PC-9 (cell line): ENCODE results near the gene AUH. TPM values are rescaled to one million over a fixed set of nuclear protein-coding genes. Genes with fewer than 3 reads are reported as not detected.

Experiments
- BruUV-seq: library from RNA; stranded (reverse); fragments of 400-500 nt; replicated peaks from 2 replicates; lab custom pipeline; 2021; lab: Mats Ljungman, UMichigan
- CTCF ChIA-PET: fragments of 300-600 bp; sonication (Branson Sonifier 250); formaldehyde crosslinking; loops from one replicate; lab custom pipeline; 2022; ENCODE audit warnings: antibody characterized with exemption; lab: Charles Lee
- POLR2A ChIA-PET: fragments of 300-600 bp; sonication (Branson Sonifier 250); formaldehyde crosslinking; loops from one replicate; lab custom pipeline; 2022; ENCODE audit warnings: antibody characterized with exemption; ENCODE audit not compliant: unreplicated experiment; lab: Charles Lee
- DNase-seq, 2 experiments: peaks; one replicate each; pipeline versions ENCODE4 v3.0.0 to v3.0.0-alpha.2; 2015 to 2022; ENCODE audit warnings: mixed read lengths in 1 of 2
- H2AFZ ChIP-seq: fragments of 200-600 bp; sonication (generic); 2 replicates; pipeline ENCODE4 v1.8.1; 2017; ENCODE audit warnings: antibody characterized with exemption
- H3F3A ChIP-seq: fragments of 200-600 bp; sonication (generic); 2 replicates; pipeline ENCODE4 v1.8.1; 2017; ENCODE audit warnings: antibody characterized with exemption, mild to moderate bottlenecking, low read depth; ENCODE audit not compliant: insufficient read depth
- H3K27ac ChIP-seq: fragments of 200-600 bp; sonication (generic); 2 replicates; pipeline ENCODE4 v1.6.1; 2016; ENCODE audit warnings: mixed run types
- H3K27me3 ChIP-seq: fragments of 200-600 bp; sonication (generic); 2 replicates; pipeline ENCODE4 v1.6.1; 2016; ENCODE audit warnings: low read depth, mixed run types; ENCODE audit not compliant: insufficient read depth
- H3K36me3 ChIP-seq: fragments of 200-600 bp; sonication (generic); 2 replicates; pipeline ENCODE4 v1.6.1; 2016; ENCODE audit warnings: low read depth, mixed run types
- H3K4me1 ChIP-seq: fragments of 200-600 bp; sonication (generic); replicated peaks from 2 replicates; pipeline ENCODE4 v1.6.1; 2016; ENCODE audit warnings: mixed run types; ENCODE audit not compliant: insufficient read depth
- H3K4me2 ChIP-seq: fragments of 200-600 bp; sonication (generic); 2 replicates; pipeline ENCODE4 v1.6.1; 2017; ENCODE audit warnings: mixed run types
- H3K4me3 ChIP-seq: fragments of 200-600 bp; sonication (generic); 2 replicates; pipeline ENCODE4 v1.6.1; 2016; ENCODE audit warnings: mixed run types
- H3K79me2 ChIP-seq: fragments of 200-600 bp; sonication (generic); 2 replicates; pipeline ENCODE4 v1.6.1; 2017; ENCODE audit warnings: low read depth, mixed run types
- H3K9me2 ChIP-seq: fragments of 200-600 bp; sonication (generic); 2 replicates; pipeline ENCODE4 v1.8.1; 2017; ENCODE audit warnings: mild to moderate bottlenecking; ENCODE audit not compliant: insufficient read depth
- H3K9me3 ChIP-seq: fragments of 200-600 bp; sonication (generic); 2 replicates; pipeline ENCODE4 v1.8.1; 2016; ENCODE audit warnings: low read depth; ENCODE audit not compliant: insufficient read depth
- H4K20me1 ChIP-seq: fragments of 200-600 bp; sonication (generic); 2 replicates; pipeline ENCODE4 v1.8.1; 2017; ENCODE audit not compliant: insufficient read depth
- EZH2 ChIP-seq: fragments of 200-600 bp; sonication (generic); IDR thresholded peaks from 2 replicates; pipeline ENCODE4 v1.8.0; 2017; ENCODE audit warnings: antibody characterized with exemption, low read depth
- intact Hi-C: fragments of 100-400 bp; cut with micrococcal nuclease; formaldehyde crosslinking; loops from one replicate; pipeline ENCODE4 v1.10.0; 2022; ENCODE audit not compliant: unreplicated experiment
- total RNA-seq: library from RNA; stranded (reverse); gene quantifications from 2 replicates; pipeline ENCODE4 v1.2.3, GENCODE V29; 2021
- TF ChIP-seq, protein P1 (sequence below): fragments of 200-600 bp; sonication (generic); conservative IDR thresholded peaks from 2 replicates; pipeline ENCODE4 v1.6.1; 2017; ENCODE audit warnings: mixed run types, antibody characterized with exemption, mild to moderate bottlenecking, moderate library complexity

The AUH gene
- total RNA-seq, 1 experiment from 2014 or later: 24.9 TPM

- H3K36me3 ChIP-seq: no peaks in the 10 kb centered on the region
- peak in 1 of 2 experiments; percentile 77 for DNase-seq
- BruUV-seq: no TSS peak
- no peaks in the 10 kb centered on the region for H3K79me2 ChIP-seq
- ChIA-PET POLR2A (no interaction called here), CTCF (no interaction called here)
- TF ChIP-seq EZH2: no peak
- TF ChIP-seq, protein P1, sequence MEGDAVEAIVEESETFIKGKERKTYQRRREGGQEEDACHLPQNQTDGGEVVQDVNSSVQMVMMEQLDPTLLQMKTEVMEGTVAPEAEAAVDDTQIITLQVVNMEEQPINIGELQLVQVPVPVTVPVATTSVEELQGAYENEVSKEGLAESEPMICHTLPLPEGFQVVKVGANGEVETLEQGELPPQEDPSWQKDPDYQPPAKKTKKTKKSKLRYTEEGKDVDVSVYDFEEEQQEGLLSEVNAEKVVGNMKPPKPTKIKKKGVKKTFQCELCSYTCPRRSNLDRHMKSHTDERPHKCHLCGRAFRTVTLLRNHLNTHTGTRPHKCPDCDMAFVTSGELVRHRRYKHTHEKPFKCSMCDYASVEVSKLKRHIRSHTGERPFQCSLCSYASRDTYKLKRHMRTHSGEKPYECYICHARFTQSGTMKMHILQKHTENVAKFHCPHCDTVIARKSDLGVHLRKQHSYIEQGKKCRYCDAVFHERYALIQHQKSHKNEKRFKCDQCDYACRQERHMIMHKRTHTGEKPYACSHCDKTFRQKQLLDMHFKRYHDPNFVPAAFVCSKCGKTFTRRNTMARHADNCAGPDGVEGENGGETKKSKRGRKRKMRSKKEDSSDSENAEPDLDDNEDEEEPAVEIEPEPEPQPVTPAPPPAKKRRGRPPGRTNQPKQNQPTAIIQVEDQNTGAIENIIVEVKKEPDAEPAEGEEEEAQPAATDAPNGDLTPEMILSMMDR: no peak
- intact Hi-C loops: no loop called here
- no peaks in the 10 kb centered on the region for H4K20me1 ChIP-seq
- peaks cover 20% of the 10 kb centered on the region for H3F3A ChIP-seq
- peak overlapping the region; percentile 31; the same call in 1 of the 2 replicates for H3K27ac ChIP-seq
- H3K27me3 ChIP-seq: no peaks in the 10 kb centered on the region
- H3K9me2 ChIP-seq: no peaks in the 10 kb centered on the region
- peaks cover 19% of the 10 kb centered on the region for H3K4me1 ChIP-seq
- no peak overlapping the region for H2AFZ ChIP-seq
- H3K4me2 ChIP-seq: peak overlapping the region; percentile 41
- no peaks in the 10 kb centered on the region for H3K9me3 ChIP-seq
- H3K4me3 ChIP-seq: no peak overlapping the region
These were observed 33.4 kb upstream of the AUH start for GRCh38 chr9:91395106-91395552.

DNA sequence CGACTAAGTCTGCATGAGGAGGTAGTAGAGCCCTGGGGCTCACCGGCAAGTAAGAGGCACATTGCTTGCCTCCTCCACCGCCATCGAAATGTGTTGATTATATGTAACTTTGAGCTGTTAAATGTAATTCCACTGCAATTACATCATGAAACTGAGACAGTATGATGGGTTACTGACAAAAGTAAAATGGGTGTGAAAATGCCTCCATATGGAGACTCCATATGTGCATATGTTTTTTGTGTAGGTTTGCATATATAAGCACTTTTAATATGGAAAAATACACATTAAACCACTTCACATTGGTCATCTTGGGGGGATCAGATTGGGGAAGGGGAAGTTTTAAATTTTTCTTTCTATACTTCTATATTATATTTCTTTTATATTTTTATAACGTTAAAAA lies 32.1 kb upstream of the AUH start:
- ChIA-PET POLR2A (interaction anchor here (0.6 kb wide), 1 partner anchor 30 kb away, joined by 6 read pairs; the partner anchor contains the start of gene NFIL3), CTCF (no interaction called here)
- Histone ChIP-seq H3K36me3 (no peaks in the 10 kb centered on the region), H3F3A (peaks cover 20% of the 10 kb centered on the region), H3K79me2 (no peaks in the 10 kb centered on the region), H3K4me2 (no peak overlapping the region), H3K9me3 (no peaks in the 10 kb centered on the region), H2AFZ (no peak overlapping the region), H3K27ac (no peak overlapping the region), H3K4me3 (no peak overlapping the region), H3K9me2 (no peaks in the 10 kb centered on the region), H3K27me3 (no peaks in the 10 kb centered on the region), H4K20me1 (no peaks in the 10 kb centered on the region), H3K4me1 (peaks cover 19% of the 10 kb centered on the region)
- no peak for DNase-seq
- TF ChIP-seq, protein P1: no peak
- no peak for TF ChIP-seq EZH2
- no TSS peak for BruUV-seq
- intact Hi-C loops: no loop called here

DNA sequence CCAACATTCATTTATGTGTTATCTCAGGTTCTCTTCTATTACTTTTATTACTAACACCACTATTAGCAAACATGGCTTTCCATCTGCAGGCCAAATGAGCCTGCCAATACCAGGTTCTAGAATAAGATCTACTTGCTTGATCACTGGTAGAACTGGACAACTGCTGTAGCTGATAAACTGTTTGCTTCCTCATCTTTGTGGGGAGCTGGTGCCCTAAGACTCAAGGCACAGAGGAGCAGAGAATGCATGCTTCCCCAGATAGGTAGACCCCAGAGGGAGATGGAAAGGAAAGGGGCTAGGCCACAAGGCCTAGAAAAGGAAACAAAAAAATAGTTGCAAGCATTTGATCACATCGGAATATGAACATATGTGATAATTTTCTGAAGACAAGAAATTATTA lies 30.7 kb upstream of the AUH start:
- no TSS peak for BruUV-seq
- POLR2A ChIA-PET: no interaction called here
- CTCF ChIA-PET: no interaction called here
- Histone ChIP-seq H3K4me1 (peaks cover 19% of the 10 kb centered on the region), H3K79me2 (no peaks in the 10 kb centered on the region), H3F3A (peaks cover 20% of the 10 kb centered on the region), H3K4me3 (no peak overlapping the region), H3K9me2 (no peaks in the 10 kb centered on the region), H4K20me1 (no peaks in the 10 kb centered on the region), H3K9me3 (no peaks in the 10 kb centered on the region), H3K27me3 (no peaks in the 10 kb centered on the region), H3K4me2 (no peak overlapping the region), H3K36me3 (no peaks in the 10 kb centered on the region), H2AFZ (no peak overlapping the region), H3K27ac (no peak overlapping the region)
- intact Hi-C loops: no loop called here
- no peak for TF ChIP-seq EZH2
- TF ChIP-seq, protein P1: no peak
- DNase-seq: no peak
